Measurements from ENCODE around the gene PPM1A. TPM values are rescaled to one million over a fixed set of nuclear protein-coding genes. Genes with fewer than 3 reads are reported as not detected.

The PPM1A gene
- total and polyA plus RNA-seq, 9 of the 15 experiments (the other 6 are each of a cell fraction or from before 2014, with no cell fraction given) = 5.5 to 23.9 (median 15.2) TPM

DNA sequence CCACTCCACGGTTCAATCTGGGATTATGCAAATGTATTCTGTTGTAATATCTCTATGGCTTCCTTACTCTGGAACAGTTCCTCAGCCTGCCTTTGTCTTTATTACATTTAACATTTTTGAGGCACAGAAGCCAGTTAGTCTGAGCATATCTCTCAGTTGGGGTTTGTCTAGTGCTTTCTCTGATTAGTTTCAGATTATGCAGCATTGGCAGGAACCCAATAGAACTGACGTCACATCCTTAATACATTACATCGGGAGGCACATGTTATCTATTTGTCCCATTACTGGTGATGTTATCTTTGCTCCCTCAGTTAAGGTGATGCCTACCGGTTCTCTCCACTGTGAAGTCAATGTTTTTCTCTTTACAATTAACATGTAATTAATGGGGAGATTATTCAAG, 62.4 kb downstream of the PPM1A start:
- ChIA-PET CTCF (ENCODE audit: low intra/inter-chr PET ratio) (no interaction called here), POLR2A (no interaction called here)
- Histone ChIP-seq H3K9me3 (replicated peaks; ENCODE audit: control insufficient read depth, insufficient read depth, low read depth, low read length) (no peaks in the 10 kb centered on the region), H3K4me2 (ENCODE audit: insufficient read depth, low read length) (no peak overlapping the region), H3K79me2 (ENCODE audit: control insufficient read depth, insufficient read depth, low read length) (no peaks in the 10 kb centered on the region), H4K20me1 (replicated peaks; ENCODE audit: control insufficient read depth, insufficient read depth, low read length) (no peaks in the 10 kb centered on the region), H3K9me1 (ENCODE audit: control insufficient read depth, insufficient read depth, low read length) (no peaks in the 10 kb centered on the region), H3K27me3 (ENCODE audit: control insufficient read depth in 2 of 2, insufficient read depth in 2 of 2, low read length in 2 of 2) (no peaks in the 10 kb centered on the region; a peak in 1 of 5 replicates), H3K9ac (ENCODE audit: insufficient read depth in 1 of 2, low read depth in 2 of 2, low read length in 2 of 2) (no peak overlapping the region), H3K4me3 (no peak overlapping the region), H3K4me1 (replicated peaks in 1 of 2; ENCODE audit: control insufficient read depth in 2 of 2, insufficient read depth in 2 of 2, low read length in 2 of 2) (peaks cover 4 to 14% of the 10 kb centered on the region in 2 experiments; a peak in 3 of 5 replicates), H2AFZ (ENCODE audit: low read depth, low read length) (no peak overlapping the region), H3K27ac (ENCODE audit: extremely low read depth, low read depth, low read length) (no peak overlapping the region), H3K36me3 (ENCODE audit: control insufficient read depth, insufficient read depth, low read length) (no peaks in the 10 kb centered on the region)
- WGBS (ENCODE audit: insufficient coverage, low coverage, missing lambda C conversion rate) = 0% methylated on average over 4 of the region's 4 CpGs
- no peak for ATAC-seq
- intact Hi-C loops (cut with micrococcal nuclease) (no loop called here), in situ Hi-C loops (cut with MboI) (no loop called here)
- no TSS peak for BruUV-seq (replicated peaks)
- FAIRE-seq = no peak
- peak in 1 of 4 experiments; percentile 35 for DNase-seq (ENCODE audit: extremely low read depth in 1 of 4, low spot score in 3 of 4)
- TF ChIP-seq ATF1 (CRISPR knock-in tag; IDR thresholded peaks at IDR 0.05) (no peak), ATF1 (tag; IDR thresholded peaks at IDR 0.05) (peak; percentile 67), PCBP2 (IDR thresholded peaks at IDR 0.05; ENCODE audit: low read depth, low read length, poor library complexity, severe bottlenecking) (no peak), CREM (IDR thresholded peaks at IDR 0.05; ENCODE audit: low read depth) (peak; percentile 70), CBFA2T3 (IDR thresholded peaks at IDR 0.05) (peak; percentile 27), SNRNP70 (optimal IDR thresholded peaks at IDR 0.05; ENCODE audit: low read depth, low read length) (no peak), NFIC (IDR thresholded peaks at IDR 0.05) (peak; percentile 62), GABPA (tag; conservative IDR thresholded peaks at IDR 0.05; ENCODE audit: low read depth) (0 out of 2 replicates have a peak, but pooled peaks have one; percentile 24), ATF7 (IDR thresholded peaks at IDR 0.05) (peak; percentile 52; the same call in 1 of the 2 replicates)

All from K562 (cell line).